ENCODE data around the gene DEFB112. TPM values are rescaled to one million over a fixed set of nuclear protein-coding genes. Genes with fewer than 3 reads are reported as not detected.

Gene DEFB112
- total and polyA plus RNA-seq, 9 of the 15 experiments (the other 6 are each of a cell fraction or from before 2014, with no cell fraction given) = not detected

GRCh38 chr6:50030777-50031562 is 18.8 kb downstream of the DEFB112 start (continued):
- TF ChIP-seq CHD7 (IDR thresholded peaks at IDR 0.05; ENCODE audit: low read depth, low read length) (no peak), BHLHE40 (IDR thresholded peaks at IDR 0.05; ENCODE audit: low read length) (no peak), ZNF551 (CRISPR knock-in tag; IDR thresholded peaks at IDR 0.05) (no peak), GMEB1 (CRISPR knock-in tag; IDR thresholded peaks at IDR 0.05) (no peak), HMBOX1 (IDR thresholded peaks at IDR 0.05) (no peak), HEY1 (CRISPR knock-in tag; IDR thresholded peaks at IDR 0.05; ENCODE audit: borderline replicate concordance) (no peak)
